Measurements from ENCODE around the gene ATXN1L. TPM values are rescaled to one million over a fixed set of nuclear protein-coding genes. Genes with fewer than 3 reads are reported as not detected.
A peak's percentile ranks its signal among the peaks of the same experiment; 100 is the strongest.
"Not testable (repeated sequence)": the region's sequence is repeated elsewhere in the genome, so short reads cannot be mapped to it uniquely, and the experiment has no call there.

The ATXN1L gene
- total RNA-seq, 4 donors from 2014 or later: 8.9 to 23.8 (median 15.6) TPM

- peaks cover 0 to 21% (median 0%) of the 10 kb centered on the region in 3 donors for H3K36me3 ChIP-seq
- no peak for TF ChIP-seq CTCF (IDR thresholded peaks at IDR 0.05)
- TF ChIP-seq POLR2A (IDR thresholded peaks at IDR 0.05): peak in 3 of 4 donors; percentile 45 to 73 (median 70)
- H3K4me1 ChIP-seq: peaks cover 0 to 49% (median 26%) of the 10 kb centered on the region in 3 donors
- H3K27ac ChIP-seq: peak within 1 kb of the TSS; percentile 94 to 100 (median 98)
- DNase-seq: peak; percentile 91
- WGBS, 2 donors: 0% methylated on average over 25 to 27 of the region's 54 CpGs
- intact Hi-C loops (cut with DNase I): no loop called here
- H3K9me3 ChIP-seq: no peaks in the 10 kb centered on the region
- H3K27me3 ChIP-seq: no peaks in the 10 kb centered on the region
- peak within 1 kb of the TSS; percentile 66 to 100 (median 97) for H3K4me3 ChIP-seq
These were observed 37.0 kb upstream of the ATXN1L start, which contains the start of gene AP1G1 for GRCh38 chr16:71808593-71809459. Gene AP1G1 (minus strand): TSS chr16:71808834. CDS start chr16:71789479, 19,355 bp downstream.

GRCh38 chr16:71810155-71810530 lies 35.6 kb upstream of the ATXN1L start:
- not testable (repeated sequence) for H3K27me3 ChIP-seq, DNase-seq
- WGBS, 2 donors: 73 to 82% methylated on average over 9 to 11 of the region's 11 CpGs

GRCh38 chr16:71811261-71811803 lies 34.4 kb upstream of the ATXN1L start:
- H3K27ac ChIP-seq: no peak overlapping the region
- H3K9me3 ChIP-seq: no peaks in the 10 kb centered on the region
- H3K36me3 ChIP-seq: no peaks in the 10 kb centered on the region
- TF ChIP-seq POLR2A (IDR thresholded peaks at IDR 0.05) (no peak), CTCF (IDR thresholded peaks at IDR 0.05) (no peak)
- no peaks in the 10 kb centered on the region for H3K27me3 ChIP-seq
- H3K4me1 ChIP-seq: peaks cover 0 to 31% (median 16%) of the 10 kb centered on the region in 3 donors
- H3K4me3 ChIP-seq: no peak overlapping the region
- DNase-seq: no peak
- WGBS, 2 donors: 77 to 78% methylated on average over 5 of the region's 5 CpGs
- intact Hi-C loops (cut with DNase I): loop anchor here (10.0 kb wide), 1 partner anchor 73 kb away; the partner anchor contains the start of gene ZNF821

More at GRCh38 chr16:71810155-71810530, 35.6 kb upstream of the ATXN1L start:
- Histone ChIP-seq H3K4me1 (peaks cover 0 to 37% (median 26%) of the 10 kb centered on the region in 3 donors), H3K4me3 (peak overlapping the region in 1 of 4 donors; percentile 98), H3K27ac (peak overlapping the region; percentile 94 to 100 (median 98))
- intact Hi-C loops (cut with DNase I): loop anchor here (10.0 kb wide), 1 partner anchor 75 kb away; the partner anchor contains the start of gene ZNF821
- not testable (repeated sequence) for H3K36me3 ChIP-seq, H3K9me3 ChIP-seq

- H3K27me3 ChIP-seq, H3K36me3 ChIP-seq, DNase-seq, H3K9me3 ChIP-seq: not testable (repeated sequence)
- peaks cover 7 to 29% (median 10%) of the 10 kb centered on the region in 3 donors for H3K4me1 ChIP-seq
- WGBS, 2 donors: 44 to 47% methylated on average over 8 to 10 of the region's 10 CpGs
- peak overlapping the region in 1 of 4 donors; percentile 5 for H3K4me3 ChIP-seq
- peak overlapping the region; percentile 64 to 88 (median 86) for H3K27ac ChIP-seq
- intact Hi-C loops (cut with DNase I): loop anchor here (10.0 kb wide), 1 partner anchor 68 kb away; the partner anchor contains the start of gene ZNF821
These were observed 28.6 kb upstream of the ATXN1L start for GRCh38 chr16:71817155-71817500.

- no peaks in the 10 kb centered on the region for H3K36me3 ChIP-seq
- 72 to 82% methylated on average over 5 of the region's 5 CpGs for WGBS, 2 donors
- intact Hi-C loops (cut with DNase I): no loop called here
These were observed 19.2 kb upstream of the ATXN1L start for GRCh38 chr16:71826533-71827017.

More at GRCh38 chr16:71826533-71827017, 19.2 kb upstream of the ATXN1L start:
- Histone ChIP-seq H3K27ac (no peak overlapping the region), H3K4me1 (no peaks in the 10 kb centered on the region), H3K9me3 (no peaks in the 10 kb centered on the region), H3K4me3 (no peak overlapping the region), H3K27me3 (no peaks in the 10 kb centered on the region)
- DNase-seq: no peak
- TF ChIP-seq CTCF (IDR thresholded peaks at IDR 0.05) (no peak), POLR2A (IDR thresholded peaks at IDR 0.05) (no peak)
